ENCODE data around the gene TRAFD1.
"Not testable (repeated sequence)": the region's sequence is repeated elsewhere in the genome, so short reads cannot be mapped to it uniquely, and the experiment has no call there.

Gene TRAFD1, protein sequence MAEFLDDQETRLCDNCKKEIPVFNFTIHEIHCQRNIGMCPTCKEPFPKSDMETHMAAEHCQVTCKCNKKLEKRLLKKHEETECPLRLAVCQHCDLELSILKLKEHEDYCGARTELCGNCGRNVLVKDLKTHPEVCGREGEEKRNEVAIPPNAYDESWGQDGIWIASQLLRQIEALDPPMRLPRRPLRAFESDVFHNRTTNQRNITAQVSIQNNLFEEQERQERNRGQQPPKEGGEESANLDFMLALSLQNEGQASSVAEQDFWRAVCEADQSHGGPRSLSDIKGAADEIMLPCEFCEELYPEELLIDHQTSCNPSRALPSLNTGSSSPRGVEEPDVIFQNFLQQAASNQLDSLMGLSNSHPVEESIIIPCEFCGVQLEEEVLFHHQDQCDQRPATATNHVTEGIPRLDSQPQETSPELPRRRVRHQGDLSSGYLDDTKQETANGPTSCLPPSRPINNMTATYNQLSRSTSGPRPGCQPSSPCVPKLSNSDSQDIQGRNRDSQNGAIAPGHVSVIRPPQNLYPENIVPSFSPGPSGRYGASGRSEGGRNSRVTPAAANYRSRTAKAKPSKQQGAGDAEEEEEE

DNA sequence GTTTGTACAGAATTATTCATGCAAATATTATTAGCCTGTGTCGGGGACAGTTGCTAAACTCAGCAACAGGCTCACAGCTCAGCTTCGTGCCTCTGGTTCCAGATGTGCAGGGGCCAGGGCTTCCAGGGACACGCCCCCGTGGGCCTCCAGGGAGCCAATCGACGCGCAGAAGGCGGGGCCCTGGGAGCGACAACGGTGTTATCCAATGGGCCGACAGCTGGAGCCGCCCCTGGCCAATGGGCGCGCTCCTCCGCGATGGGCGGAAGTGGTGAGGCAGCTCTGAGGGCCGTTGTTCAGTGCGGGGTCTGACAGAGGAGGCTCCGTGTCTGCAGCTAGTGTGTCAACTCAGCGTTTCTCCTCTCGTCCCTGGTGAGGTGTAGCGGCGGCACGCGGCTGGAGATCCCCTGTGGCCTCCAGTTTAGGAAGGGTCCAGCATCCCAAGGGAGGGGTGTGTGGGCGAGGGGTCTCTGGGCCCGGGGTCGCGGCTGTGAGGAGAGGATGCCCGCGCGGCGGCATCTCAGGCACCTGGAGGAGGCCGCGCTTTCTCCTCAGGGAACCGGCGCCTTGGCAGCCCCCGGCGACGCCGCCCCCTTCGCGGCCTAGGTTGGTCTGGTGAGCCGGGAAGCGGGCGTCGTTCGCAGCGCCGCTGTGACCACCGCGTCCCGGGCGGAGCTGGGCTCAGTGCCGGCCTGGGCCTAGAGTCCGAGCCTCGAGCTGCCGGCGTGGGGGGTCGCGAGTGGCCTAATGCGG, at the start of gene TRAFD1:
TSS of gene TRAFD1 (plus strand) at position 311 of the 750 bp plus-strand sequence. CDS start 4,963 bp downstream, outside the sequence.
- FAIRE-seq = peak; percentile 82

DNA sequence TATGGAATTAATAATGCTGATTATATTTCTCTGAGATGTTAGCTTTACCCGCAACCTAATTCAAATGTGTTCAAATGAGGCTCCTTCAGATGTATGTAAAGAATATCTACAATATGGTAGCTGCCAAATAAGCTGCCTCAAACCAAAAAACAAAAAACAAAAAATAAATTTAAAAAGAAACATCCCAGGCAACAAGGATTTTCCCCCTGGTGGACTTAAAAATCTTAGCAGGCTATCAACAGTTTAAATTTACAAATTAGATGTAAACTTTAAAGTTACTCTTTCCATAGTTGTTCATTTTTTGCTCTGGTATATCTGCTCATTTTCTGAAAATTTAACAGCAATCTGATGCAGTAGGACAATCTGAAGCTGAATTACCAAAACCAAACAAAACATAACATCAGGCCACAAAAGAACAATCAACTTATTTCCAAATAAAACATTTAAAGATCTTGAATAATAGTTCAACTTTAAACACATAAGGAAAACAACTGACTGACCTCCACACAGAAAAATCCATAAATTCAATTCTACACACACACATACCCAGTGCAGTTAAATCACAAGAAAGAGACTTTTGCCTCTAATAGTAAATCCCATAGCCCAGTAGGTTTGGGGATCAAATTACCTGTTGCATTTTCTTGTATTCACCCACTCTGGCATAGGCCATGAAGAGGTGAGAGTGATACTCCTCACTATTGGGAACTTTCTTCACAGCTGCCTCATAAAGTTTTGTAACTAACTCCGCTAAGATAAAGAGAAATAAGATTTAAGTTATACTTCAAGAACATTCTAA, 38.1 kb upstream of the TRAFD1 start:
- no peak for FAIRE-seq

GRCh38 chr12:112087851-112088250, 37.5 kb upstream of the TRAFD1 start:
- FAIRE-seq = no peak

DNA sequence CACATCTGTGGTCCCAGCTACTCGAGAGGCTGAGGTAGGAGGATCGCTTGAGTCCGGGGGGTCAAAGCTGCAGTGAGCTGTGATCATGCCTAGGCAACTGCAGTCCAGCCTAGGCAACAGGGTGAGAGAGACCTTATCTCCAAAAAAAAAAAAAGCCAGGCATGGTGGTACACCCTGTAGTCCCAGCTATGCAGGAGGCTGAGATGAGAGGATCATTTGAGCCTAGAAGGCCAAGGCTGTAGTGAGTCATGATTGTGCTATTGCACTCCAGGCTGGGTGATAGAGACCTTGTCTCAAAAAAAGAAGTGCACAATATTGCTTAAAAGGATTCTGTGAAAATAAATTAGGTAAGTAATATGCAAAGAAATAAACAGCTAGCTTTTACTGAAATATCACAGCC, 33.8 kb upstream of the TRAFD1 start:
- no peak for FAIRE-seq

DNA sequence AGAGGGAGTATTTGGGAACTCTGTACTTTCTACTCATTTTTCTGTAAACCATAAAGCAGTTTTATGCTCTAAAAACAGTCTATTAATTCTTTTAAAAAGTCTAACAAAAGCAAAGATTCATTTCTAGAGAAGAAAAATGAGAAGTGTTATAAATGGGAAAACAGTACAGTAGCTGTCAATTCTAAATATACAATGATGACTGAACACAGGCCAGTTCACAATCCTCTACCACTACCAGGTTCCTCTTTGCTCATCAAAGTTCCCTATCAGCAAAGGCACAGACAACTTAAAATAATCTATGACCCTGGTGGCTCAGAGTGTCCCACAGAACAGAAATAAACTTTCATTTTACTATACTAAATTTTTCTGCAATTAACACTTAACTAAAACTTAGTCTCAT, 29.3 kb upstream of the TRAFD1 start:
- FAIRE-seq = no peak

DNA sequence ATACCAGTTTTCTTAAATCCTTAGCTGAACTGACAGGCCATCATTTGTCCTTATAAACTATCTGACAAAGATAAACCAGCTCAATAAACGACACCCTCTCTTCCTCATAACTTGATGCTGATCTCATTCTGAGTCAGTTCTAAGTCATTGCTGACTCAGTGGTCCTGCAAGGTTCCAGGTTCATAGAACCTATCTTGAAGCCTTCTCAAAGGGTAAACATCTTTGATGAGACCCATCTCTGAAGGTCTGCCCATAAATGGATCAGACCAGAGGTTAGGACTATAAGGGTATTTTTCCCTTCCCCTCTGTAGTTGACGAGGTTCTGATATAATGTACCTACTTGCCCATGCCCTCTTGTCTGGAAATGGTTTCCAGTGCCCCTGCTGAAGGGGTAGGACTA, 28.7 kb upstream of the TRAFD1 start:
- FAIRE-seq = no peak

- FAIRE-seq = no peak
Observed at GRCh38 chr12:112097641-112098040, 27.7 kb upstream of the TRAFD1 start.

GRCh38 chr12:112100500-112100899, 24.9 kb upstream of the TRAFD1 start:
- not testable (repeated sequence) for FAIRE-seq

GRCh38 chr12:112102127-112102526, 23.2 kb upstream of the TRAFD1 start:
- no peak for FAIRE-seq

DNA sequence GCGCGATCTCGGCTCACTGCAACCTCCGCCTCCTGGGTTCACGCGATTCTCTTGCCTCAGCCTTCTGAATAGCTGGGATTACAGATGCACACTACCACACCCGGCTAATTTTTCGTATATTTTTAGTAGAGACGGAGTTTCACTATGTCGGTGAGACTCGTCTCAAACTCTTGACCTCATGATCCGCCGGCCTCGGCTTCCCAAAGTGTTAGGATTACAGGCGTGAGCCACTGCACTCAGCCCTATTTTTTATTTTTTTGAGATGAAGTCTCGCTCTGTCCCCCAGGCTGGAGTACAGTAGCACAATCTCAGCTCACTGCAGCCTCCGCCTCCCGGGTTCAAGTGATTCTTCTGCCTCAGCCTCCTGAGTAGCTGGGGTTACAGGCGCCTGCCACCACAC, 22.6 kb upstream of the TRAFD1 start:
- not testable (repeated sequence) for FAIRE-seq

GRCh38 chr12:112103758-112104503, 21.4 kb upstream of the TRAFD1 start:
- no peak for FAIRE-seq

DNA sequence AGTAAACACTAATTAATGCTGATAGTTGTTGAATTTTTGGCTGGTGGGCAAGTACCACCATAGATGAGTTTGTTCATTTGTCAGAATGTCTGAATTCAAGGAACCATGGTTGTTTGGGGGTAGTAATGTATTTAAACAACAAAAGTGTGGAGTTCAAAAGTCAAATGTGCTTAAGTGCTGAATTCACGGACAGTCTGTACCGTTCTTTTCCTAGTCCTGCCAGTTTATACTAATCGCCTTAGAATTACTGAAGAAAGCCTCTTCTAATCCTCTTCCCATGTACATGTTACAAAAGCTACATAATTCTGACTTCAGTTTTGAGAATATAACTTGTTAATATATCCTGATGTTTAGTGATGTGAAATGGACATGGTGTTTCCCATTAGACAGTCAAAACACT, 19.5 kb upstream of the TRAFD1 start:
- no peak for FAIRE-seq

DNA sequence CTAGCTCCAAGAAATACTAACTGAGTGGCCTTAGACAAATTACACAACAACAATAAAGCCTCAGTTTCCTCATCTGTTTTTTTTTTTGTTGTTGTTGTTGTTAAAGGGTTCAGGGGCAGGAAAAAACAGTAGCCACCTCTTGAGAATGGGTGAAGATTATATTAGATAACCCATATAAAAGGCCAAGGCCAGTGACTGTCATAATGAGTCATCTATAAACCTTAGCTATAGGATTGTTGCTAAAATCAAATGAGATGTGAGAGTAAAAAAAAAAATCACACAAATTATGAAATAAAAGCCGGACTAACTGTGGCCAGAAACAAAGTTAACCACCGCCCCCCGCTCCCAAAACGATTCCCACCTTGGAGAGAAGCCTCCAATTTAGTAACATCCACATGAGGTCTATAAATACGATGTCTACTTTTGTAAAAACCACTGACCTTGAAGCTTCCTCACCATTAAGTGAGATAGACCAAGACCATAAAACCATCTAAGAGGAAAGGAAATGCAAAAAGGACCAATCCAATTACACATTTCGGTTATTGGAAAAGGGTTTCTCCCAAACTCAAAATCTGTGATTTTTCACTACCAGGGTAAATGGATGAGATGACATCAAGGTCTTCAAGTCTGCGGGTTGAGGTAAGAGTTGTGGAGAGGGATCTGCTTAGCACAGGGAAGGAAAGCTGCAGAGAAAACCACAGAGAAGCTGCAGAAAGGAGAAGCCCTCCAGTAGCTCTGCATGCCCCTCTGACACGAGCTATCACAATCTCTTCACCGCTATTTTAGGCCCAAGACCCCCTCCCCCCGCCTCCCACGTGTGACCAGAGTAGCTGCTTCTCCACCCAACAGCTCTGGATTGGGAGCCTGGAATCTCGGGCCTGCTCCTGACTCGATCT, 17.8 kb upstream of the TRAFD1 start:
- no peak for FAIRE-seq

DNA sequence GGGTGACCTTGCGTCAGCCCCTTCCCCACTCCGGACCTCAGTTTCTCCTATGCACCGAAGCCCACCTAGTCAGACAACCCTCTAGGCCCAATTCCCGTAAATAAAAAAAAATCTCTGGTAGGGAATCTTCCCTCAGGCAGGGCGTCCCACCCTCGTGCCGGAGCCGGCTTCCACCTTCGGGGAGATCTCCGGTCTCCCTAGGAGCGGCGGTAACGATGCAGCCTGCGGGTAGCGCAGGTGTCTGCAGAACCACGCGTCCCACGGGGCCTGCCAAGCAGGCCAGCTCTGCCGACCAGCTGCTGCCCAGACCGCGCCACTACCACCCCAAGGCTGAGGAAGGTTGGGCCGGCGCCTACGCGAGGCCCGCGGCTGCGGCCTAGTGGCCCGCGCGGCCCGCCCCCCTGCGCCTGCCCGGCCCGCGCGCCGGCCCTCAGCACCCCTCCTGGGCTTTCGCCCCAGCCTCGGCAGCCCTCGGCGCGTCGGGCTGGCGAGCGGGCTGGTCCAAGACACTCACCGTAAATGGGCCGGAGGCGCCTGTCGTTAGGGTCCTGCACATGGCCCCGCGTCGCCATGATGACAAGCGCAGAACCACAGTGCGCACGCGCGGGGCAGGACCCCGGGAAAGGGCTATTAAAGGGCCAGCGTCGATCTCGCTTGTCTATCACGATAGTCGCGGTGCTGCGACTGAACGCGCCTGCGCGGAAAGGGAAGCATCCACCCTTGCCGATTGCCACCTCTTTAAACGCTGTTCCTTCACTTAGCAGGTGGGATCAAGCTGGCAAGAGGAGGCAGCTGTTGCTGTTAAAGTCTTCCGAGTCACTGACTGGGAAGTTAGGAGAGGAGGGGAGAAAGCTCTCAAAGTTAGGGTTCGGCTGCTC, 16.9 kb upstream of the TRAFD1 start, which contains the start of gene NAA25:
TSS of gene NAA25 (minus strand) at position 582 of the 878 bp plus-strand sequence. CDS start at position 572, 10 bp downstream.
- no peak for FAIRE-seq

GRCh38 chr12:112110787-112111662, 14.3 kb upstream of the TRAFD1 start:
- not testable (repeated sequence) for FAIRE-seq

DNA sequence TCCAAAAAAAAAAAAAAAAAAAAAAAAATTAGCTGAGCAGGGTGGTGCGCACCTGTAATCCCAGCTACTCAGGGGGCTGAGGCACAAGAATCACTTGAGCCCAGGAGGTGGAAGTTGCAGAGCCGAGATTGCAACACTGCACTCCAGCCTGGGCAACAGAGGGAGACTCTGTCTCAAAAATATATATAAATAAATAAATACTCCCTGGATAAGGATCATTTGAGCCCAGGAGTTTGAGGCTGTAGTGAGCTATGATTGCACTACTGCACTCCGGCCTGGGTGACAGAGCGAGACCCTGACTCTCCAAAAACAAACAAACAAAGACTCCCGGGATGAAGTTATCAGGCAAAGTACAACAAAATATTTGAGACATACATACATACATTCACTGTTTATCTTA, 13.4 kb upstream of the TRAFD1 start:
- no peak for FAIRE-seq

DNA sequence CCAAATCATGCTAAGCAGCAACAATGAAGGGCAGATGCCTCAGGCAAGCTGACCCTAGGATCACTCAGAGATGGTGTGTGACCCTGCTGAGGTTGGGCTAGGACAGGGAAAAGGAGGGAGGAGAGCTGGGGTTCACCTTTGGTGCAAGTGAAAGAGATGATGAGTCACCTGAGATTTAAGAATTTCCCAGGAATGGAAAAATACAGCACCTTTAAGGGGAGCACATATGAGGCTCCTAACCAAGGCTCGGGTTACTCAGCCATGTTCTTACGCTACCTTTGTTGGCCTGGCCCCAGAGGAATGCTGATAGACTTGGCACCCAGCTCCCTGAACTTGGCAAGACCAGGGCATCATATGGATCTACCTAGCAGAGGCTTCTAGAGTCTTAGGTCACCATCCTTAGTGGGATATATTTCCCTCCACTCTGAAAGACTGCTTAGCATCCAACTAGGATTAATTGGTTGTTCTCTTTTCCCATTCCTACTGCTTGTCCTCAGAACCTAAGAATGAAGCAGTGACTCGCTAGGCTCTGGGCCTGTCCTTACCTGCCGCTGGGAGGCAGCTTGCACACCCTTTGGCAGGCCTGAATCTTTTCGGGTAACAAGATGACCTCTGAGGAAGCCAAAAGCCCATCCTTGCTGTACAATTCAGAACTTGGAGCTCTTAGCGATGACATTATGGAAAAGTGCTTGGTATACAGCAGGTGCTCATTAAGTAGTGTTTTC, 12.8 kb upstream of the TRAFD1 start:
- FAIRE-seq = no peak
